Measurements from ENCODE around the gene MYO7B.

MYO7B gene

DNA sequence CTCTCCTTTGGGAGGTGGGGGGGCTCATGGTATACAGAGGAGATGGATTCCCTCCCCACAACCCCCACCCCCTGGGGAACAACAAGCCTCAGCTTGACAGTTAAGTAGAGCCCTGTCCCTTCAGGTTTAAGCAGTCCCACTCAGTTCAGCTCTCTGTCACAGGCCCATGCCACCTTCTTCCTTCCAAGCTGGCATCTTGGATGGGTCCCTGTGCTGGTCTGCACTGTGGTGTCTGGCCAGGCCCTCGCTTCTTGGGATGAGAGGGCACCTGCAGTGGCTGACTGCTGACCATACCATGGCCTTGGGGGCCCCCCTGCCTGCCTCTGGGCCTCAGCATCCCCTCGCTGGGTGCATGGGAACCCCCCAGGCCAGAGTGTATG lies 90.1 kb downstream of the MYO7B start:
- TF ChIP-seq, protein P1, sequence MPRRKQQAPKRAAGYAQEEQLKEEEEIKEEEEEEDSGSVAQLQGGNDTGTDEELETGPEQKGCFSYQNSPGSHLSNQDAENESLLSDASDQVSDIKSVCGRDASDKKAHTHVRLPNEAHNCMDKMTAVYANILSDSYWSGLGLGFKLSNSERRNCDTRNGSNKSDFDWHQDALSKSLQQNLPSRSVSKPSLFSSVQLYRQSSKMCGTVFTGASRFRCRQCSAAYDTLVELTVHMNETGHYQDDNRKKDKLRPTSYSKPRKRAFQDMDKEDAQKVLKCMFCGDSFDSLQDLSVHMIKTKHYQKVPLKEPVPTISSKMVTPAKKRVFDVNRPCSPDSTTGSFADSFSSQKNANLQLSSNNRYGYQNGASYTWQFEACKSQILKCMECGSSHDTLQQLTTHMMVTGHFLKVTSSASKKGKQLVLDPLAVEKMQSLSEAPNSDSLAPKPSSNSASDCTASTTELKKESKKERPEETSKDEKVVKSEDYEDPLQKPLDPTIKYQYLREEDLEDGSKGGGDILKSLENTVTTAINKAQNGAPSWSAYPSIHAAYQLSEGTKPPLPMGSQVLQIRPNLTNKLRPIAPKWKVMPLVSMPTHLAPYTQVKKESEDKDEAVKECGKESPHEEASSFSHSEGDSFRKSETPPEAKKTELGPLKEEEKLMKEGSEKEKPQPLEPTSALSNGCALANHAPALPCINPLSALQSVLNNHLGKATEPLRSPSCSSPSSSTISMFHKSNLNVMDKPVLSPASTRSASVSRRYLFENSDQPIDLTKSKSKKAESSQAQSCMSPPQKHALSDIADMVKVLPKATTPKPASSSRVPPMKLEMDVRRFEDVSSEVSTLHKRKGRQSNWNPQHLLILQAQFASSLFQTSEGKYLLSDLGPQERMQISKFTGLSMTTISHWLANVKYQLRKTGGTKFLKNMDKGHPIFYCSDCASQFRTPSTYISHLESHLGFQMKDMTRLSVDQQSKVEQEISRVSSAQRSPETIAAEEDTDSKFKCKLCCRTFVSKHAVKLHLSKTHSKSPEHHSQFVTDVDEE (CRISPR knock-in tag; IDR thresholded peaks at IDR 0.05) = no peak
- TF ChIP-seq CSDC2 (CRISPR knock-in tag; IDR thresholded peaks at IDR 0.05) (no peak), ZC3H10 (CRISPR knock-in tag; IDR thresholded peaks at IDR 0.05) (no peak), ISL1 (CRISPR knock-in tag; IDR thresholded peaks at IDR 0.05) (no peak), SNAI2 (CRISPR knock-in tag; IDR thresholded peaks at IDR 0.05) (no peak), ZNF70 (CRISPR knock-in tag; IDR thresholded peaks at IDR 0.05) (no peak)
- ATAC-seq = no peak

GRCh38 chr2:127626175-127626574 lies 90.7 kb downstream of the MYO7B start:
- TF ChIP-seq CSRNP3 (CRISPR knock-in tag; IDR thresholded peaks at IDR 0.05) = no peak
- TF ChIP-seq TOX (CRISPR knock-in tag; IDR thresholded peaks at IDR 0.05; ENCODE audit: borderline replicate concordance) = no peak
- no peak for TF ChIP-seq ZNF565 (CRISPR knock-in tag; conservative IDR thresholded peaks at IDR 0.05; ENCODE audit: low read depth)
- ATAC-seq = no peak

GRCh38 chr2:127626917-127627739 lies 91.6 kb downstream of the MYO7B start:
- TF ChIP-seq, protein P2, sequence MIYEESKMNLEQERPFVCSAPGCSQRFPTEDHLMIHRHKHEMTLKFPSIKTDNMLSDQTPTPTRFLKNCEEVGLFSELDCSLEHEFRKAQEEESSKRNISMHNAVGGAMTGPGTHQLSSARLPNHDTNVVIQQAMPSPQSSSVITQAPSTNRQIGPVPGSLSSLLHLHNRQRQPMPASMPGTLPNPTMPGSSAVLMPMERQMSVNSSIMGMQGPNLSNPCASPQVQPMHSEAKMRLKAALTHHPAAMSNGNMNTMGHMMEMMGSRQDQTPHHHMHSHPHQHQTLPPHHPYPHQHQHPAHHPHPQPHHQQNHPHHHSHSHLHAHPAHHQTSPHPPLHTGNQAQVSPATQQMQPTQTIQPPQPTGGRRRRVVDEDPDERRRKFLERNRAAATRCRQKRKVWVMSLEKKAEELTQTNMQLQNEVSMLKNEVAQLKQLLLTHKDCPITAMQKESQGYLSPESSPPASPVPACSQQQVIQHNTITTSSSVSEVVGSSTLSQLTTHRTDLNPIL (CRISPR knock-in tag; IDR thresholded peaks at IDR 0.05; ENCODE audit: low read depth) = no peak
- TF ChIP-seq TOX (CRISPR knock-in tag; IDR thresholded peaks at IDR 0.05; ENCODE audit: borderline replicate concordance) = no peak
- no peak for TF ChIP-seq OSR1 (CRISPR knock-in tag; IDR thresholded peaks at IDR 0.05)
- no peak for TF ChIP-seq CSRNP3 (CRISPR knock-in tag; IDR thresholded peaks at IDR 0.05)
- TF ChIP-seq ZC3H10 (CRISPR knock-in tag; IDR thresholded peaks at IDR 0.05) = no peak
- TF ChIP-seq RARB (CRISPR knock-in tag; IDR thresholded peaks at IDR 0.05) = no peak
- TF ChIP-seq ESRRG (CRISPR knock-in tag; IDR thresholded peaks at IDR 0.05) = no peak
- TF ChIP-seq BACH2 (CRISPR knock-in tag; IDR thresholded peaks at IDR 0.05; ENCODE audit: borderline replicate concordance) = no peak
- TF ChIP-seq SNAI2 (CRISPR knock-in tag; IDR thresholded peaks at IDR 0.05) = no peak
- TF ChIP-seq GLIS3 (CRISPR knock-in tag; IDR thresholded peaks at IDR 0.05) = no peak
- no peak for TF ChIP-seq ZNF70 (CRISPR knock-in tag; IDR thresholded peaks at IDR 0.05)
- no peak for TF ChIP-seq ZNF565 (CRISPR knock-in tag; conservative IDR thresholded peaks at IDR 0.05; ENCODE audit: low read depth)
- no peak for TF ChIP-seq ZFP3 (CRISPR knock-in tag; IDR thresholded peaks at IDR 0.05)
- TF ChIP-seq PPARA (CRISPR knock-in tag; IDR thresholded peaks at IDR 0.05; ENCODE audit: borderline replicate concordance) = no peak
- TF ChIP-seq ZNF8 (CRISPR knock-in tag; IDR thresholded peaks at IDR 0.05) = no peak
- TF ChIP-seq, protein P3, sequence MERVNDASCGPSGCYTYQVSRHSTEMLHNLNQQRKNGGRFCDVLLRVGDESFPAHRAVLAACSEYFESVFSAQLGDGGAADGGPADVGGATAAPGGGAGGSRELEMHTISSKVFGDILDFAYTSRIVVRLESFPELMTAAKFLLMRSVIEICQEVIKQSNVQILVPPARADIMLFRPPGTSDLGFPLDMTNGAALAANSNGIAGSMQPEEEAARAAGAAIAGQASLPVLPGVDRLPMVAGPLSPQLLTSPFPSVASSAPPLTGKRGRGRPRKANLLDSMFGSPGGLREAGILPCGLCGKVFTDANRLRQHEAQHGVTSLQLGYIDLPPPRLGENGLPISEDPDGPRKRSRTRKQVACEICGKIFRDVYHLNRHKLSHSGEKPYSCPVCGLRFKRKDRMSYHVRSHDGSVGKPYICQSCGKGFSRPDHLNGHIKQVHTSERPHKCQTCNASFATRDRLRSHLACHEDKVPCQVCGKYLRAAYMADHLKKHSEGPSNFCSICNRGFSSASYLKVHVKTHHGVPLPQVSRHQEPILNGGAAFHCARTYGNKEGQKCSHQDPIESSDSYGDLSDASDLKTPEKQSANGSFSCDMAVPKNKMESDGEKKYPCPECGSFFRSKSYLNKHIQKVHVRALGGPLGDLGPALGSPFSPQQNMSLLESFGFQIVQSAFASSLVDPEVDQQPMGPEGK (CRISPR knock-in tag; IDR thresholded peaks at IDR 0.05; ENCODE audit: borderline replicate concordance) = no peak
- TF ChIP-seq TCF4 (CRISPR knock-in tag; IDR thresholded peaks at IDR 0.05; ENCODE audit: borderline replicate concordance) = no peak
- no peak for ATAC-seq

Data from SK-N-SH treated with all-trans-retinoic acid at 6 μM for 48 hours (cell line).